Muscle layer of duodenum (tissue), 2 donors: ENCODE measurements around the gene CTBP1.

Experiments used
- H3K27ac ChIP-seq: one replicate; pipeline ENCODE4 v1.7.0; 2013; ENCODE audit warnings: mild to moderate bottlenecking, low read length
- H3K27me3 ChIP-seq: one replicate; pipeline ENCODE4 v1.7.0; 2013; ENCODE audit warnings: low read depth, mild to moderate bottlenecking, control low read depth, low read length
- H3K36me3 ChIP-seq, 2 donors: one replicate each; pipeline ENCODE4 v1.7.0; 2013; ENCODE audit warnings: low read length in 2 of 2, control low read depth in 1 of 2, mild to moderate bottlenecking in 1 of 2; ENCODE audit not compliant: insufficient read depth in 2 of 2, control insufficient read depth in 1 of 2
- H3K4me1 ChIP-seq, 2 donors: one replicate each; pipeline ENCODE4 v1.7.0; 2013; ENCODE audit warnings: low read length in 2 of 2, mild to moderate bottlenecking in 2 of 2, control low read depth in 1 of 2, moderate library complexity in 1 of 2; ENCODE audit not compliant: insufficient read depth in 2 of 2, control insufficient read depth in 1 of 2
- H3K4me3 ChIP-seq, 2 donors: one replicate each; pipeline ENCODE4 v1.7.0; 2013; ENCODE audit warnings: low read length in 2 of 2, low read depth in 1 of 2, mild to moderate bottlenecking in 1 of 2
- H3K9me3 ChIP-seq, 2 donors: one replicate each; pipeline ENCODE4 v1.7.0; 2013; ENCODE audit warnings: low read length in 2 of 2, control low read depth in 1 of 2, mild to moderate bottlenecking in 1 of 2; ENCODE audit not compliant: control insufficient read depth in 1 of 2
- donor health status: healthy.

Gene CTBP1

DNA sequence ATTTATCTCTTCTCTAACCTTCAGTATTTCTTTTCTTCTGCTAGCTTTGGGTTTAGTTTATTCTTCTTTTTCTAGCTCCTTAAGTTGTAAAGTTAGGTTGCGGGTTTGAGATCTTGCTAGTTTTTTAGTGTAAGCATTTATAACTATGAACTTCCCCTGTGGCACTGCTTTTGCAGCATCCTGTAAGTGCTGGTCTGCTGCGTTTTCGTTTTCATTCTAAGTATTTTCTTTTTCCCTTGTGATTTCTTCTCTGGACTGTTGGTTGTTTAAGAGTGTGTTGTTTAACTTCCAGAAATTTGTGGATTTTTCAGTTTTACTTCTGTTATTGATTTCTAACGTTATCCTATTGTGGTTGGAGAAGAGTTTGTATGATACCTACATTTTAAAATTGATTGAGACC, 11.0 kb upstream of the CTBP1 start:
- H3K4me3 ChIP-seq = no peak overlapping the region
- no peaks in the 10 kb centered on the region for H3K27me3 ChIP-seq
- H3K36me3 ChIP-seq = no peaks in the 10 kb centered on the region
- H3K9me3 ChIP-seq = no peaks in the 10 kb centered on the region
- no peaks in the 10 kb centered on the region for H3K4me1 ChIP-seq
- no peak overlapping the region for H3K27ac ChIP-seq

DNA sequence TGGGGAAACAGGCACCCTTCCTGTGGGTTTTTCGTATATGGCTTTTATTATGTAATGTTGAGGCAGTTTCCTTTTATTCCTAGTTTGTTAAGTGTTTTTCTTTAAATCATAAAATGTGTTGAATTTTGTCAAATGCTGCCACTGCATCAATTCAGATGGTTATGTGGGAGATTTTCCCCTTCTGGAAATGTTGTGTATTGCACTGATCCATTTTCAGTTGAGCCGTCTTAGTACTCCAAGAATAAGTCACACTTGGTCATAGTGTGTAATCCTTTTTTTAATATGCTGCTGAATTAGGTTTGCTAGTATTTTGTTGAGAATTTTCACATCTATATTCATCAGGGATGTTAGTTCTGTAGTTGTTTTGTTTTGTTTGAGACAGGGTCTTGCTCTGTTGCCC, 9.5 kb upstream of the CTBP1 start:
- no peak overlapping the region for H3K27ac ChIP-seq
- no peaks in the 10 kb centered on the region for H3K27me3 ChIP-seq
- no peaks in the 10 kb centered on the region for H3K36me3 ChIP-seq
- H3K9me3 ChIP-seq = no peaks in the 10 kb centered on the region
- no peak overlapping the region for H3K4me3 ChIP-seq
- H3K4me1 ChIP-seq = no peaks in the 10 kb centered on the region

DNA sequence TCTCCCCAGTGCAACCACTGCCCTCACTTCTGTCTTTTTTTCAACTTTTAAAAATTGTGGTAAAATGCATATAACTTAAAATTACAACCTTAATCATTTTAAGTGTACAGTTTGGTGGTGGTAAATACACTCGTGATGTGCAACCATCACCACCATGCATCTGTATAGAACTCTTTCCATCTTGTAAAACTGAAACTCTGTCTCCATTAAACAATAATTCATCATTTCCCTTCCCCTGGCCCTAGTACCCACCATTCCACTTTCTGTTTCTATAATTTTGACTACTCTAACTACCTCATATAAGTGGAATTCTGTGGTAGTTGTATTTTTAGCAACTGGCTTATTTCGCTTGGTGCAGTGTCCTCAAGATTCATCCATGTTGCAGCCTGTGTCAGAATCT, 6.8 kb upstream of the CTBP1 start:
- Histone ChIP-seq H3K9me3 (no peaks in the 10 kb centered on the region), H3K4me3 (no peak overlapping the region), H3K27me3 (no peaks in the 10 kb centered on the region)

GRCh38 chr4:1255151-1255550, 6.2 kb upstream of the CTBP1 start:
- Histone ChIP-seq H3K4me3 (no peak overlapping the region), H3K27me3 (no peaks in the 10 kb centered on the region), H3K27ac (no peak overlapping the region), H3K36me3 (no peaks in the 10 kb centered on the region), H3K9me3 (no peaks in the 10 kb centered on the region), H3K4me1 (peaks cover 0 to 8% of the 10 kb centered on the region in 2 donors)

More for the DNA sequence above, 6.8 kb upstream of the CTBP1 start:
- no peak overlapping the region for H3K27ac ChIP-seq
- peaks cover 0 to 2% of the 10 kb centered on the region in 2 donors for H3K4me1 ChIP-seq
- H3K36me3 ChIP-seq = no peaks in the 10 kb centered on the region

DNA sequence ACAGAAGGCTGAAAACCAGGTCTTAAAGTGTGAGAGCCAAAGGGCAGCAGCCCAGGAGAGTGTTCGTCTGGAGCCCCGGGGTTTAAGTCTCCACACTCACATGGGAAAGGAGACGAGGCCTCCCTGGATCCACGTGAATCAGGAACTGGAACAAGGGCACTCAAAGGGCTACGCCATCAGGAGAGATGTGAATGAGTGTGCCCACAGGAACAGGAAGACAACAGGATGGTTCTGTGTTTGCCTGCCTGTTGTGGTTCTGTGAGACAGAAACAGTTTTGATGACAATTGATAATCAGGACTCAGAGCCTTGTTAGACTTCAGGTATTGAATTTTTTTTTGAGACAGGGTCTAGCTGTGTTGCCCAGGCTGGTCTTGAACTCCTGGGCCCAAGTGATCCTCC, 4.9 kb upstream of the CTBP1 start:
- no peak overlapping the region for H3K4me3 ChIP-seq
- H3K27ac ChIP-seq = no peak overlapping the region
- no peaks in the 10 kb centered on the region for H3K9me3 ChIP-seq
- H3K4me1 ChIP-seq = peaks cover 0 to 12% of the 10 kb centered on the region in 2 donors
- H3K27me3 ChIP-seq = no peaks in the 10 kb centered on the region
- H3K36me3 ChIP-seq = no peaks in the 10 kb centered on the region

DNA sequence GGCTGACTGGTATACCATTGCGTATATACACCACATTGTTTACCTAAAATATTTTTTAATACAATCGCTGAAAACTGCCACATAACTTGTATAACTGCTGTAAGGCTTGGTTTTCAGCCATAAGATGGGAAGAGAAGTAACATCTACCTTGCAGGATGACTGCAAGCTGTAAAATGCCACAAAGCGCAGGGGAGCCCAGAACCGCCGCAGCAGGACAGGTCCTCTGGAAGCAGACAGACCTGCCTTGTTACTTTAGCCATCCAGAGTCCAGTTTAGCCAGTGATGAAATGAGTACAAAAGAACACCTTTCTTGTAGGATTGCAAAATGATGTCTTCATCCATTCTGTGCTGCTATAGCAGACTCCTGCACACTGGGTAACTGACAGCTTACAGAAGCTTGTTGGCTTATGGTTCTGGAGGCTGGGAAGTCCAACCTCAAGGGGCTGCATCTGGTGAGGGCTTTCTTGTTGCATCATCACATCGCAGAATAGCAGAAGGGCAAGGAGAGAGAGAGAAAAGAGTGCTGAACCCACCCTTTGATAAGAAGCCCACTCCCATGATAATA, 4.1 kb upstream of the CTBP1 start:
- no peak overlapping the region for H3K4me3 ChIP-seq
- H3K27me3 ChIP-seq = no peaks in the 10 kb centered on the region
- no peaks in the 10 kb centered on the region for H3K36me3 ChIP-seq
- H3K27ac ChIP-seq = no peak overlapping the region
- H3K9me3 ChIP-seq = no peaks in the 10 kb centered on the region
- H3K4me1 ChIP-seq = peaks cover 0 to 12% of the 10 kb centered on the region in 2 donors

- H3K27ac ChIP-seq = no peak overlapping the region
These were observed 2.8 kb upstream of the CTBP1 start for GRCh38 chr4:1251773-1252066.

GRCh38 chr4:1250921-1251772, 2.2 kb upstream of the CTBP1 start:
- H3K27me3 ChIP-seq = no peaks in the 10 kb centered on the region
- H3K4me1 ChIP-seq = peaks cover 10 to 24% of the 10 kb centered on the region in 2 donors
- no peaks in the 10 kb centered on the region for H3K9me3 ChIP-seq
- H3K4me3 ChIP-seq = no peak overlapping the region
- no peaks in the 10 kb centered on the region for H3K36me3 ChIP-seq
- no peak overlapping the region for H3K27ac ChIP-seq

More at GRCh38 chr4:1251773-1252066, 2.8 kb upstream of the CTBP1 start:
- Histone ChIP-seq H3K36me3 (no peaks in the 10 kb centered on the region), H3K27me3 (no peaks in the 10 kb centered on the region), H3K4me1 (peaks cover 4 to 18% of the 10 kb centered on the region in 2 donors), H3K4me3 (no peak overlapping the region), H3K9me3 (no peaks in the 10 kb centered on the region)

GRCh38 chr4:1250527-1250812, 1.5 kb upstream of the CTBP1 start:
- Histone ChIP-seq H3K27ac (no peak overlapping the region), H3K27me3 (no peaks in the 10 kb centered on the region), H3K4me3 (peak overlapping the region in 1 of 2 donors; percentile 69), H3K9me3 (no peaks in the 10 kb centered on the region), H3K36me3 (no peaks in the 10 kb centered on the region), H3K4me1 (peaks cover 11 to 31% of the 10 kb centered on the region in 2 donors)

DNA sequence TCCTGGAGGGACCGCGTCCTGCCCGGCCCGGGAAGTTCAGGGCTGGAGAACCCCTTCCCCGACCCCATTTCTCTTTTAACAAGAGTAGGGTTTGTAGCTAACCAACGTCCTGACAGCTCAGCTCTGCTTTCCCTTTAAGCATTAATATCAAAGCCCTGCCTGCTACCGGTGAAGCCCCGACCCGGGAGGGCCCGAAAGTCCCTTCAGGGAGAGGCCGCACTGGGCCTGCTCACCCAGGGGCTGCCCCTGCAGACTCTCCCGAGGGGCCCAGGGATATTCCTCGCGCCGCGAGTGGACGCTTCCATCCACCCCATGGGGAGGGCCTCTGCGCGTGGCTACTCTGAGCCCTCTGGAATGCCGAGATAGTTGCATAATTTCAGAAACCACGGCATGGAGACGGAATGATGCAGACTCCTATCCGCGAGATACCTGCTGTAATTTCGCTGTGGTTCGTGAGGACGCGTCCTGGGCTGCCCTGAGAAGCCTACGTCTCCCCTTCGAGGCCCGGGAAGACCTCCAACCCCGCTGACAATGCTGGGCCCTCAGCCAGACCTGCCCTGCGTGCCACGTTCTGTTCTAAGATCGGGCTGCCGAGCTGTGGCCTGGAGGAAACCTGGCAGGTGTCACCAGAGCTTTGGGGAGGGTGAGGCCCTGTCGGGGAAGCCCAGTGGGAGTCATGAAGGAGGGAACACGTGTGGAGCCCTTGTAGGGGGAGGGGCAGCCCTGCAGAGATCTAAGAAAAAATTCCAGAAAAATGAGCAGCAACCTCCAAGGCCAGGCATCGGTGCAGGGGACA, 999 bp upstream of the CTBP1 start:
- Histone ChIP-seq H3K9me3 (no peaks in the 10 kb centered on the region), H3K27ac (peak overlapping the region; percentile 80), H3K4me1 (peaks cover 11 to 36% of the 10 kb centered on the region in 2 donors), H3K4me3 (peak overlapping the region; percentile 68 to 69), H3K36me3 (no peaks in the 10 kb centered on the region), H3K27me3 (no peaks in the 10 kb centered on the region)

GRCh38 chr4:1249148-1249730, 309 bp upstream of the CTBP1 start:
- H3K4me3 ChIP-seq = peak overlapping the region; percentile 68 to 69
- H3K27me3 ChIP-seq = no peaks in the 10 kb centered on the region
- no peaks in the 10 kb centered on the region for H3K36me3 ChIP-seq
- H3K4me1 ChIP-seq = peaks cover 11 to 43% of the 10 kb centered on the region in 2 donors
- no peaks in the 10 kb centered on the region for H3K9me3 ChIP-seq
- H3K27ac ChIP-seq = peak overlapping the region; percentile 80
